Astrocyte (in vitro differentiated cells and primary cell): ENCODE data around the gene STON2. TPM values are rescaled to one million over a fixed set of nuclear protein-coding genes. Genes with fewer than 3 reads are reported as not detected.

ENCODE experiments used
- DNase-seq: peaks from one replicate; pipeline ENCODE4 v3.0.0-alpha.2; 2010; ENCODE audit warnings: low read depth
- FAIRE-seq: peaks from 2 replicates; lab custom pipeline; 2011; peaks lifted over from hg19 to GRCh38; lab: Jason Lieb, UNC
- H2AFZ ChIP-seq: 2 replicates; pipeline ENCODE4 v1.6.0; 2012; ENCODE audit warnings: low read depth, low read length, inconsistent platforms
- H3K27ac ChIP-seq: 2 replicates; pipeline ENCODE4 v1.5.1; 2011; ENCODE audit warnings: low read depth, low read length, inconsistent platforms
- H3K27me3 ChIP-seq: 2 replicates; pipeline ENCODE4 v1.6.0; 2011; ENCODE audit warnings: low read length, inconsistent platforms; ENCODE audit not compliant: insufficient read depth
- H3K36me3 ChIP-seq: 2 replicates; pipeline ENCODE4 v1.5.1; 2011; ENCODE audit warnings: low read length, inconsistent platforms; ENCODE audit not compliant: insufficient read depth
- H3K4me1 ChIP-seq: 2 replicates; pipeline ENCODE4 v1.5.1; 2011; ENCODE audit warnings: low read length, inconsistent platforms; ENCODE audit not compliant: insufficient read depth
- H3K4me2 ChIP-seq: 2 replicates; pipeline ENCODE4 v1.6.0; 2012; ENCODE audit warnings: low read length, inconsistent platforms
- H3K4me3 ChIP-seq: 2 replicates; pipeline ENCODE4 v1.5.1; 2011; ENCODE audit warnings: low read depth, mild to moderate bottlenecking, low read length, inconsistent platforms; ENCODE audit not compliant: insufficient read depth
- H3K79me2 ChIP-seq: 2 replicates; pipeline ENCODE4 v1.6.0; 2012; ENCODE audit warnings: mild to moderate bottlenecking, low read length, inconsistent platforms; ENCODE audit not compliant: insufficient read depth
- H3K9ac ChIP-seq: 2 replicates; pipeline ENCODE4 v1.6.0; 2012; ENCODE audit warnings: mild to moderate bottlenecking, low read length, inconsistent platforms
- H3K9me3 ChIP-seq: 2 replicates; pipeline ENCODE4 v1.5.1; 2012; ENCODE audit warnings: low read depth, mild to moderate bottlenecking, low read length, inconsistent platforms; ENCODE audit not compliant: insufficient read depth
- H4K20me1 ChIP-seq: 2 replicates; pipeline ENCODE4 v1.6.0; 2012; ENCODE audit warnings: low read length, inconsistent platforms; ENCODE audit not compliant: insufficient read depth
- H3K27ac Mint-ChIP-seq: one replicate; pipeline ENCODE4 v1.8.0; 2021; ENCODE audit warnings: mild to moderate bottlenecking, mixed read lengths; ENCODE audit not compliant: unreplicated experiment
- H3K27me3 Mint-ChIP-seq: one replicate; pipeline ENCODE4 v1.8.0; 2021; ENCODE audit warnings: low read depth, mixed read lengths; ENCODE audit not compliant: unreplicated experiment
- H3K36me3 Mint-ChIP-seq: one replicate; pipeline ENCODE4 v1.8.0; 2021; ENCODE audit warnings: low read depth, mixed read lengths; ENCODE audit not compliant: unreplicated experiment
- H3K4me1 Mint-ChIP-seq: one replicate; pipeline ENCODE4 v1.8.0; 2021; ENCODE audit warnings: low read depth, mixed read lengths; ENCODE audit not compliant: unreplicated experiment
- H3K4me3 Mint-ChIP-seq: one replicate; pipeline ENCODE4 v1.8.0; 2021; ENCODE audit warnings: mild to moderate bottlenecking, moderate library complexity, mixed read lengths; ENCODE audit not compliant: unreplicated experiment
- H3K9me3 Mint-ChIP-seq: one replicate; pipeline ENCODE4 v1.8.0; 2021; ENCODE audit warnings: mild to moderate bottlenecking, mixed read lengths; ENCODE audit not compliant: unreplicated experiment
- EZH2 ChIP-seq: IDR thresholded peaks from 2 replicates; pipeline ENCODE4 v1.6.1; 2012; ENCODE audit warnings: mild to moderate bottlenecking, low read length, inconsistent platforms; ENCODE audit not compliant: insufficient read depth
- total RNA-seq: library from RNA; stranded (reverse); gene quantifications from 2 replicates; pipeline ENCODE4 v1.2.1, GENCODE V29; 2021
- TF ChIP-seq, protein P1 (sequence below): IDR thresholded peaks from 2 replicates; pipeline ENCODE4 v1.5.1; 2011; ENCODE audit warnings: low read depth, mild to moderate bottlenecking, inconsistent platforms, low read length, moderate library complexity; ENCODE audit not compliant: insufficient read depth

Gene STON2
- total RNA-seq, 1 donor from 2014 or later = 52.9 TPM

DNA sequence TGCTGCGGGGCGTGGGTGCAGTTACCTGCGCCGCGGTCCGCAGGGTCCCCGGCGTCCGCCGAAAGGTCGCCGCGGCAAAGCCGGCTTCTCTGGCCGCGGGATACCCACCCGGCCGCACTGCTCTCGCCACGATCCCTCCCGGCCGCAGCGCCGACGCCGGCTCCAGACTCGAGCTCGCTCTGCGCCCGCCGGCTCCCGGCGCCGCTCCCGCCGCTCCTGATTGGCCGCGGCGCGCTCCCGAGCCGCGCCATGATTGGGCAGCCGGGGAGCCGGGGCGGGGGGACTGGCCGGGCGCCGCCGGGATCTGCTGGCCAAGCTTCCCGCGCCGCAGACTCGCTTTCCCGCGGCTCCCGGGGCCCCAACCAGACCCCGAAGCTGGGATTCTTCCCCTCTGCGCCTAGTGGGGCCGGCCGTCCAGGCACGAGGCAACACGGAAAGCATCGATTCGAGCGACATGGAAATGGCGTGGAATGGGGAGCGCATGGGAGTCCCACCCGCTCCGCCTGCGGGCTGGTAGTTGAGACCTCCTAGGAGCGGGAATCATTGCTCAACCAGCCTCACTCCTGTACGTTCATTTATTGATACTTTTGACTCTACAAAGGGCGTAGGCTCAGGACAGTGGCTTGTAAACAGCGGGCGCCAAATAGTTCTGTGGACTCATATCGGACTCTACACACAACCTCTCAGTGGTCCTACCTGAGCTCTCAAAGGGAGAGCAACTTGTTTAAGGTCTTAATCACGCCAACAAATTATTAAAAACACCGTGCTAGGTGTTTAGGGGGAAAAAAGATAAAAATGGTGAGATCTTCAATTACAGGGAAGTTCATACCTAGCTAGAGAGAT, 36.4 kb upstream of the STON2 start:
- peaks cover 11% of the 10 kb centered on the region for H3K4me1 ChIP-seq
- no peak overlapping the region for H3K9ac ChIP-seq
- peak overlapping the region; percentile 55 for H3K4me3 ChIP-seq
- Mint-ChIP-seq H3K27ac (peak overlapping the region; percentile 16), H3K27me3 (peaks cover 38% of the 10 kb centered on the region), H3K9me3 (peaks cover 5% of the 10 kb centered on the region), H3K36me3 (no peaks in the 10 kb centered on the region), H3K4me1 (peaks cover 4% of the 10 kb centered on the region), H3K4me3 (peak overlapping the region; percentile 82)
- H3K27ac ChIP-seq = no peak overlapping the region
- H4K20me1 ChIP-seq = no peaks in the 10 kb centered on the region
- FAIRE-seq = no peak
- H3K36me3 ChIP-seq = no peaks in the 10 kb centered on the region
- H3K9me3 ChIP-seq = no peaks in the 10 kb centered on the region
- peak overlapping the region; percentile 86 for H2AFZ ChIP-seq
- H3K27me3 ChIP-seq = peaks cover 63% of the 10 kb centered on the region
- TF ChIP-seq EZH2 = no peak
- TF ChIP-seq, protein P1, sequence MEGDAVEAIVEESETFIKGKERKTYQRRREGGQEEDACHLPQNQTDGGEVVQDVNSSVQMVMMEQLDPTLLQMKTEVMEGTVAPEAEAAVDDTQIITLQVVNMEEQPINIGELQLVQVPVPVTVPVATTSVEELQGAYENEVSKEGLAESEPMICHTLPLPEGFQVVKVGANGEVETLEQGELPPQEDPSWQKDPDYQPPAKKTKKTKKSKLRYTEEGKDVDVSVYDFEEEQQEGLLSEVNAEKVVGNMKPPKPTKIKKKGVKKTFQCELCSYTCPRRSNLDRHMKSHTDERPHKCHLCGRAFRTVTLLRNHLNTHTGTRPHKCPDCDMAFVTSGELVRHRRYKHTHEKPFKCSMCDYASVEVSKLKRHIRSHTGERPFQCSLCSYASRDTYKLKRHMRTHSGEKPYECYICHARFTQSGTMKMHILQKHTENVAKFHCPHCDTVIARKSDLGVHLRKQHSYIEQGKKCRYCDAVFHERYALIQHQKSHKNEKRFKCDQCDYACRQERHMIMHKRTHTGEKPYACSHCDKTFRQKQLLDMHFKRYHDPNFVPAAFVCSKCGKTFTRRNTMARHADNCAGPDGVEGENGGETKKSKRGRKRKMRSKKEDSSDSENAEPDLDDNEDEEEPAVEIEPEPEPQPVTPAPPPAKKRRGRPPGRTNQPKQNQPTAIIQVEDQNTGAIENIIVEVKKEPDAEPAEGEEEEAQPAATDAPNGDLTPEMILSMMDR = no peak
- H3K4me2 ChIP-seq = peak overlapping the region; percentile 87
- peak; percentile 37 for DNase-seq
- no peaks in the 10 kb centered on the region for H3K79me2 ChIP-seq

GRCh38 chr14:81435391-81436295, 35.5 kb upstream of the STON2 start:
- peaks cover 32% of the 10 kb centered on the region for H3K27me3 Mint-ChIP-seq
- FAIRE-seq = no peak

More at GRCh38 chr14:81435391-81436295, 35.5 kb upstream of the STON2 start:
- DNase-seq = no peak
- H3K4me2 ChIP-seq = peak overlapping the region; percentile 87
- H3K27me3 ChIP-seq = peaks cover 59% of the 10 kb centered on the region
- H3K36me3 ChIP-seq = no peaks in the 10 kb centered on the region
- peak overlapping the region; percentile 33 for H3K4me3 ChIP-seq
- peaks cover 4% of the 10 kb centered on the region for H3K4me1 Mint-ChIP-seq
- H3K4me1 ChIP-seq = peaks cover 11% of the 10 kb centered on the region
- H3K79me2 ChIP-seq = no peaks in the 10 kb centered on the region
- H3K9me3 Mint-ChIP-seq = peaks cover 4% of the 10 kb centered on the region
- H2AFZ ChIP-seq = peak overlapping the region; percentile 59
- no peaks in the 10 kb centered on the region for H3K9me3 ChIP-seq
- TF ChIP-seq EZH2 = peak; percentile 77
- TF ChIP-seq, protein P1 = no peak
- H3K36me3 Mint-ChIP-seq = no peaks in the 10 kb centered on the region
- H3K27ac ChIP-seq = no peak overlapping the region
- H3K27ac Mint-ChIP-seq = no peak overlapping the region
- H3K9ac ChIP-seq = no peak overlapping the region
- H4K20me1 ChIP-seq = no peaks in the 10 kb centered on the region
- H3K4me3 Mint-ChIP-seq = peak overlapping the region; percentile 87
